NCI-H187 (cell line): ENCODE data around the gene SOX5.

Source experiments
- DNase-seq, 2 experiments: peaks; one replicate each; lab custom pipeline; 2025; lab: John Stamatoyannopoulos, UW

Gene SOX5

DNA sequence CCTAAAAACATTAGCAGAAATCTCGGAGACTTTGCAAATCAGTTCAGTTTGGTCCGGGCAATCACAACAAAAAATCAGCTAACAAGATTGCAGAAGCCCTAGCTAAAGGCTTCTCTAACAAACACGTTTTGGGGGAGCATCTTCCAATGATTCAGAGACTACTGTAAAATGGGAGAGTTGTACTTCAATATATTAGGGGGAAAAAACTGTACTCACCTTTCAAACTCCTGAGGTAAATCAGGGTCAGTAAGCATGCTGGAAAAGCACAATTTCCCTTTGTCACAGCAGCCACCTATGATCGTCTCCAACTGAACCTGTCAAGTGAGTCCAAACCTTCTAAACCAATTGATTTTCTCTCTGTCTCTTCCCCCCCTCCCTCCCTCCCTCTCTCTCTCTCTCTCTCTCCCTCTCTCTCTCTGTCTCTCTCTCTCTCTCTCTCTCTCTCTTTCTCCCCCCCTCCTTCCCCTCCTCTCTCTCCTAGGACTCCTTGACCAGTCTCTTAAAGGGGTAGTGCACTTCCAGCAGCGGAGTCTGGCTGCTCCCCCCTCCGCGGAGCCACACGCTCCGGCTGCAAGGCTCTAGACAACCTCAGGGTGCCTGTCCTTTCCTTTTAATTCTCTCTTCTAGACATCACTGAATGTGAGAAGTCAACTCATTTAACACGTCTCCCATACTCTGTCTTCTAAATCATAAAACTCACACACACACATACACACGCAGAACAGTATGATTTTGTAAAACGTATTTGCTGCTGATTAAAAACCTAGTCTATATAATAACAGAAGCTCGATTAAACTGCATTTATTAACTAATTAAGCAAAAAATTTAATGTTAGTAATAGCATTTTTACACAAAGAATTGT lies at the start of gene SOX5:
Gene SOX5, minus strand, starts transcription at position 323 of the 862 bp plus-strand sequence. Its CDS starts 69 bp downstream, at position 254.
- peak in 1 of 2 experiments; percentile 28 for DNase-seq

DNA sequence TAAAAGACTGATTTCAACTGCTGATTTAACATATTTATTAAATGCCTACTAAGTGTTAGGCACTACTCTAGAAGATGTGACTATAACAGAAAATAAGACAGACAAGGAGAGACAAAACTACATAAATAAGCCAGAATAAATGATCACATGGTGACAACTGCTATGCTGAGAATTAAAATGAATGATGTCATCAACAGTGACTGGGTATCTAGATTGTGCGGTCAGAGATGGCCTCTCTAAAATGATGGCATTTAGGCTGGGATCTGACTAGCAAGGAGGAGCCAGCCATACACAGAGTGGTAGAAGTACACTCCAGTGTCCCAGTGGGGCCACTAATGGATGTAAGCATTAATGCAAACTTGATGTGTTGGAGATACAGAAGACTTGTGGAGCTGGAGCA lies 37.6 kb upstream of the SOX5 start:
- no peak for DNase-seq

DNA sequence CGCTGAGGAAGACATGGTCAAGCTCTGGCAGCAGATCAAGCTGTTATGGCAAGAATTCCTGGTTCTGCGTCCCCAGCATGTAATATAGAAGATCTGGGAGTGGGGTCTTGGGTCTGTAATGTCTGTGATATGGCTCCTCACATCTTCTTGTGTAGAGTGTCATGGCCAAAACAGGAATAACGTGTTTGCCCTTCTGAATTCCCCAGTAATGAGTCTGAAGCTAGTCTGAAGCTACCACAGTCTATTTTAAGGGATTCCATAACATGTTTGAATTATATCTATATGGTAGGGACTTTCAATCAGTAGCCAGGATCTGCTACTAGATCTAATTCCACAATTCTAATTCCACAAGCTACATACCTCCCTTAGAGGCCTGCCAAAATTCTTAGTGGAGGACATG lies 31.4 kb upstream of the SOX5 start:
- DNase-seq = no peak

DNA sequence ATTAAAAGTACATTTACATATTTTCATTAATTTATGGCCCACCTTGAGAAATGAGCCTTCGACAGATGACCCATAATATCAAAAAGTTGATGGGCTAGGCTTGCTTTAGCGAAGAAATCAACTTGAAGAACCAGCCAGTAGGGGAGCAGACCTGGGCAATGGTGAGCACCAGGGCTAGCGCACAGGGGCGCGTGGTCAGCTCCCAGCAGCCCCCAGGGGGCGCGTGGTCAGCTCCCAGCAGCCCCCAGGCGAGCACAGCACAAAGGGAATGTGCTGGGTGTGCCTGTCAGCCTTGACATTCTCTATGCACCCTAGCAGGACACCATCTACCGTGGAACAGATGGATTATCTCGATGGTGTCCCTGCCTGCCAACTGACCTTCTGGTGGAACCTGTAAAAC lies 15.3 kb upstream of the SOX5 start:
- DNase-seq = no peak

DNA sequence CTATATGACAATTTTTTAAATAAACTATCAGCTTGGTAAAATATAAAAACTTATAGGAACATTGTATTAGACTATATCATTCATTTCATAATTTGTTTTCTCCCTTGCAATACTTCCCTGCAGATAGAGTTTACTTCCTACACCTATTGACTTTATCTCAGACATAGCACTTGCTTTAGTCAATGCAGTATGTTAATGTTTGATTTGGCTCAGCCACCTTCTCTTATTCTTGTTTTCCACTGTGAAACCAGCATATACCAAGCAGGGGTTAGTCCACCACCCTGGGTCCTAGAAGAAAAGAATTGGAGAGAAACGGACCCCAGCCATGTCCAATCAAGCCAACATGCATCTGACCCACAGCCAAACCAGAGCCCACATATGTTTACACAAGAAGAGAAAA lies 10.4 kb upstream of the SOX5 start:
- no peak for DNase-seq

DNA sequence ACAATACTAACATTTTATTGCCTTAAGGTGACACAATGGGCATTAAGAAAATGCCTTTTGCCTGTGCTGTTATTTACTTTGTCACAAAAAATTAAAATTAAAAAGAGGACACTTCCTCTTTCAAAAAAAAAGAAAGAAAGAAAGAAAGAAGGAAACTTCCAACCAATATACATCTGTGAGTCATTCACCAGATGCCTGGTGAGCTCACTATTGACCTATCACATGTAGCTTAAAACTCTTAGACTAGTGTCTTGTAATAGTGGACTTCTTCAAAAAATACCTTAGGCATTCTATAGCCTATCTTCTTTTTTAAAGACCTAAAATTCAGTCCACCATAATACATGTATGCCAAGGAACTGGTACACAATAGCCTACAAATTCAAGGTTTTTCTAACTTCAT lies 4.9 kb upstream of the SOX5 start:
- no peak for DNase-seq

DNA sequence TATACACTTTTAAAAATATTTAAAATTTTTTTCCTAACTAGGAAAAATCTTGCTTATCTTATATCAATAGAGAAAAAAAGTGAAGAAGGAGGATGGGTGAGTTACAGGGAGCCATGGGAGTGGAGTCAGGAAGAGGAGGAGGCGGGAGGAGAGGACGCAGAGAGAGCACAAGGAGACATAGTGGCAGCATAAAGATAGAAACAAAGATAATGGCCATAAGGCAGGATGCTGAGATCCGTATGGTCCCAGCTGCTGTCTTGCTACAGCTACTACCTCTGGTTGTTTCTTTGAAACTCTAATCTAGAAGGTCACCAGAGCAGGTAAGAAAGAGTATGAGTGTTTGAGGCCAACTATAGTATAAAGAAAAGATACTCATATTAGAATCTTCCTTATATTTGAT lies 2.6 kb upstream of the SOX5 start:
- DNase-seq = no peak

DNA sequence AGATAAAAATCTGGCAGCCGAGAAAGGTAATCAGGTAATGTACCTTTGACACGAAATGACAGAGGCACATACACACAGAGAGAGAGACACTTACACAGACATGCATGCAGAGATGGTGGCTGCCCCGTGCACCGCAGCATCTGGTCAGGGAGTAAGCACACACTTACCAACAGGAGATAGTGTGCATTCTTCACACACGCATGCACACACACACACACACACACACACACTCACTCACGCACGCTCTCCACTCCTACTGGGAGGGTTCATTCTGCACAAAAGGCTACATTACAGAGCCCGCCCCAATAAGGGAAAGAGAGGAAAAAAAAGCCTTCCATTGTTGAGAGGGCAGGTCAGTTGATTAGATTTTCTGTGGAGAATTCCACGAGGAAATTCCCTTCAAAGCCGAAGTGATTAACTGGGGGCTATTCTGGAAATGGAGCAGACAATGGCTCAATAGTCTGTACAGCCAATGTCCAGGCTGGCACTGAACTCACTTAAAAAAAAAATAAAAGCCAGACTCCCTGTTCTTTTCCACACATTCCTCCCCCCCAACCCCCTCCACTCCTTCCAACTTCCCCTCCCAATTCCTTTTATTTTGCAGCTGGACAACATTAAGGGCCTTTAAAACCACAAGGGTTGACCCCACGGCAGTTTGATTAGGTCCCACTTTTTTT lies 1.4 kb upstream of the SOX5 start:
- DNase-seq = no peak

DNA sequence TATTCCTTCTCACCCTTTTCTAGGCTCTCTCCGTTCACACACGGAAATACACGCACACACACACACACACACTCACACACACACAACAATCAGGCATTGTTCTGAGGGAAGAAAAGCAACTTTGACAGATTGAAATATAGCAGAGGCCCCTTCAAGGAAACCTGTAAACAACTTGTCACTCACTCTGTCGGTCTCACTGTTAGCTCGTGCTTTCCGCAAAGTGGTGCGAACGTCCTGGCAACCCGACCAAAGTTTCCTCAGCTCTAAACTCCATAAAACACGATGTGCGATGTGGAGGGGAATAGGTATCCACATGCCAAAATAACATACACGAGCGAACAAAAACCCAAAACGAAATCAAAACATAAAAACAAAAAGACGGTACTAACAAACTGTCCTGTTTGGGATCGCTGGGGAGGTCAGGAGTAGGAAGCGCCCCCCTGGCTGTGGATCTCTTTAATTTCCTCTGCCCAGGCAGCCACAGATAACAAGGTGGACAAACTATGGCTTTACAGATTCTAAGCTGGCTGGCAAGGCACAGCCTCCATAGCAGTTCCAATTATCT lies 822 bp upstream of the SOX5 start:
- DNase-seq = no peak

DNA sequence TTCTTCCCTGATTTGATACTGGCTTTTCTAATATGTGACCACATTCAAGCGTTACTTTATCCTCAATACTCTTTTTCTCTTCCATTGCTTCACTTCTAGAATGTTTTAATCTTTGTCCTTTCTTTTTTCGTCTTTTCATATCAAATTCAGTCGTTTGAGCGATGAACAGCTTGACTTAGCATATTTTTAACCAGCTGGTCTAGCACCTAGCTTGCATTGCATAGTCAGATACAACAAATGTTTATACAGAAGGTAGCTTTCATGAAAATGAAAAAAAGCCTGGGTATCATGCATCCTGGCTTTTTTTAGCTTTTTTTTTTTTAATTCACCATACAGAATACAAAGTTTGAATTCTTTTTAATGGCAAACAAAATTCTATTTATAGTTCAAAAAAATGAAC lies 1.2 kb downstream of the SOX5 start:
- DNase-seq = no peak

DNA sequence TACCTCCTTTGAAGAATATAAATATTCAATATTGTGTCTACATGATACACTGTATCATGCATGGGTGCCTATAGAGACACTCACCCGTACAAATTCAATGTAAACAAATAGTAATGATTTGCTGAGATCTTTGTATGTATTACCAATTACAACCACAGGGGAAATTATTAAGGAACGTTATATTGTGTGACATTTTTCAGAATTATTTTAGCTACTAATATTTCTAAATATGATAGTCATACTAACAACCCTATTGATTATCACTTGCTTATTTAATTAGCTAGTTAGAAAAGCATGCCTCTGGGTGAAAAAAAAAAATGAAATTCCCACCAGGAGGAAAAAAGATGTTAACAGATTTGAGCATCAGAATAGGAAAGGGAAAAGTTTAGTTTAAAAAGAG lies 2.1 kb downstream of the SOX5 start:
- no peak for DNase-seq

DNA sequence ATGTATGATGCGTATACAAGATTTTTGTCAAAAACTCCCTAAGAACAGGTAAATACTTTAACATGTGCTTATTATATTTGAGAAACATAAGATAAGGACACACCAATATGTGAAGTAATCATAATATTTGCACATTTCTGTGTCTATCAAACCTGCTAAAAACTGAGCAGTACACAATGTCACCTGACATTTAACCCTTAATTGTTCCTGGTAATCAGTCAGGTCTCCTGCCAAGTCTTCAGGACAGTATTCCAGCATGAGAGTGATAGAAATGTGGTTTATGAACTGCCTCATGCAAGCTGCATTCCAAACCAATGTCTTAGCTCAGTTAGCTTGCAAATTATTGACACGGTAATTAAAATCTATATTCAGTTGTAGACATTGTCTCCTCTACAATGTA lies 4.2 kb downstream of the SOX5 start:
- no peak for DNase-seq

DNA sequence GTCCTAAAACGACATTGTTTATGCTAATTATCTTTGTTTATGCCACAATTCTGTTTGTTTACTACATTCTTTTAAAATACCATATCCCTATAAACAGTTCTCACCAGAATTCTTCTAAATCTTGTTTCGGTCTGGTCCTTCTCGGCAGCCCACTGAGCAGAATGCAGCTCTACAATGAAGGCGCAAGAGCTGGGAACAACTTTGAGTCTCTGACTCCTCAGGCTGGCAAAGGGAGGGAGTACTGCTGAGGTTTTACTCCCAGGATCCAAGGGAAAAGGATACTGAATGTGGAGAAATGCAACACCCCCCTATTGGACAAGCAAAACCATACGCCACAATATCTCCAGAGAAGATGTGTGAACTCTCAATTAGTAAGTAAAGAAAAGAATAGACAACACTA lies 5.4 kb downstream of the SOX5 start:
- DNase-seq = no peak

DNA sequence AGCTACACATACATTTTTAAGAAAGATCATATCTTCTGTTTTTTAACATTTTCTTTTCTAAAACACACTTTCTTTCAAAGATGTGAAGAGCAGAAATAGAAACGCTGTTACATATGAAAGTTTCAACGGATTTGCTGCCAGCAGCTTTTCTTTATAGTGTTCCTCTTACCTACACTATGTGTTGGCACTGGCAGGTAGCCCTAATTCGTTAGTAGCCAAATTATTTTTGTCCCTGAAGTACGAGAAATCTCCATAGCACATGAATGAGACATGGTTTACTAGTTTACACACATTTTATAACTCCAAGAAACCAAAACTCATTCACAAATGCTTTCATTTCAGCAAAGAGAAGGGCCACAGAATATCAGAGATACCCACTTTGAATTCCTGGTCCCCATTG lies 6.6 kb downstream of the SOX5 start:
- no peak for DNase-seq

DNA sequence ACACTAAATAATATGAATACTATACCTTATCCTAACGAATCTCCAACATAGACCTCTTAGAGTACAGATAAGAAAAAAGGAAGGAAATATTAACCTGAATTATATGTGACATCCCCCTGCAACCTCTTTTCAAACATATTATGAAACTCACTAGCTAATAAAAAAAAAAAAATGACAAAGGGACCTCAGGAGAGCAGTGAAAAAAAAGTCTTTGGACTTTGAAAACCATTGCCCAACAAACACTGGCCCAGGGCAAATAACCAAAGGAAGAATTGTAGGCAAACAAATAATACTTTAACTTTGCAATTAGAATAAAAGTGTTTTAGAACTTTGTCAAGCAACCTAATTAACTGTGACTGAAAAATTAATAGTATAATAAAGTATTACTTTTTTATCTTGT lies 7.7 kb downstream of the SOX5 start:
- DNase-seq = no peak

DNA sequence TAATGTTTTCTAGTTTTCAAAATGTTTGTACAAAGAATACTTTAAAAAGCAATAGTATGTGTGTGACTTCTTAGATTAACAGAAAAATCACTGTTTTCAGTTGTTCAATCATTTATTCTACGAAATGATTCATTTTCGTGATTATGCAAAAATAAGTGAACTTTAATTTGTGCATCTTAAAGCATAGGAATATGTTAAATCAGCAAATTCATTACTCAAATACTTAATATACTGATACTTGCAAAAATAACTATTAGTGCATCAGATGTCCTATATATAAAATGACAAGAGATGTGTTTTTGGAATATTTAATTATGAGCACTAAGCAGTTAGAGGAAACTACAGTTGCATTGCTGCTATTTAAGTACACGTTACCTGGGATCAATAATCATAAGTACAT lies 11.0 kb downstream of the SOX5 start:
- no peak for DNase-seq

DNA sequence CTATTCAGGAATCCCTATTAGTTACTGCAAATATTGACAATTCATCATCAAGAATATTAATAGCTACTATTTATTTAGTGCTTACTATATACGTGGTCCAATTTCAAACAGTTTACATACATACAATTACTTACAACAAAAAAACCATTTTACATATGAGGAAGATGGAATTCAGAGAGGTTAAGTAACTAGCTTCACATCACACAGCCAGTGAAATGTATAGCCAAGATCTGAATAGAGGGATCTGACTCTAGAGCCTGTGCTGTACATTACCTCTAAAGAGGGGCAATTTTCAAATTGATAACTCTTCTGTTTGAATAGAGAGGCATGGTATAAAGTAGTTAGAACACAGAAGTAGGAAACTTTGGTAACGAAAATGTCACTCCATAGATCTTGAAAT lies 18.3 kb downstream of the SOX5 start:
- no peak for DNase-seq

DNA sequence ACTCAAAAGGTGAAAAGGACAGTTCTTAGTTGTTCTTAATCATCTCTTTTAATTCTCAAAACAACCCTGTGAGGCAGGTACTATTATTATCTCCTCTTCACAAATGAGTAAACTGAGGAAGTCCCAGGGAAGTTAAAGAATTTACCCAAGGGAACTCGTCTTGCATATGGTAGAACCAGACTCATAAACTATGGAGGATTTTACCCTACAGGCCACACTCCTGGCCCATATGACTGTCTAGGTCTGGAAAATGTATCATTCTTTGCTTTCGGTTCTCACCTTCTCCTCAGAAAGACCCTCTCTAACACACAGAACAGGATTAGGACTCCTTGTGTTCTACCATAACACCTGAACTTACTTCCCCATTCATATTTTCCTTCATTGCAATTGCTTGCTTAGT lies 18.9 kb downstream of the SOX5 start:
- no peak for DNase-seq

DNA sequence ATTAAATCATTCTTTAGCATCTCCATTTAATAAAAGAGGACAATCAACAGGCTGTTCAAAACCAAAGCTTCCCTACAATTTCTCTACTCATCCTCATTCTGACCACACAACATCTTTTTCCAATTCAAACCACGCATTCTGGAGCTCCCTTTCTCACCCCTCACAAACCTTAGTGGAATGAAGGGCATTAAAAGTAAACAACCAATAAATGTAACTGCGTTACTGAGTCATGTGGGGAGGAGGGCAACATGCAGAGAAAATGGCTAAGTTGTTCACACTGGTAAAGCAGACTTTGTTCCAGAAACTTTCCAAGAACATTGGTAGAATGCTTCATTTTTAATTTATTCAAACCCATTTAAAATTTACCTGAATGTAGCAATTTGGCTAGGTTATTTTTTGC lies 19.6 kb downstream of the SOX5 start:
- no peak for DNase-seq

DNA sequence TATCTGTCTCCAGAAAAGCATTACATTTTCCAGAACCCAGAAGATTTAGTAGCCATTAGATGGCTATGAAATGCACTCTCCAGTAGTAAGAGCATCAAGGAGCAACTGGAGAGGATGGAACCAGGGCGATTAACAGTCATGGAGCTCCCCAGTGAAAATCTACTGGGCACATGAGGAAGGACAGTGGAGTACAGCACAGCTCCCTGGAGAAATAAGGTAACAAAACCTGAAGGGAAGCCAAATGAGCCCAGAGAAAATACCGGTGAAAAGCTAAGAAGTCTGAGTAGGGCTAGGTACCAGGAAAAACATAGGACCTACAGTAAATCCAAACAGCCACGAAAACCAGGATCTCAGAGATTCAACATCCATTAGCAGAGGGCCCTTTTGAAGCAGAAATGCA lies 21.6 kb downstream of the SOX5 start:
- no peak for DNase-seq

DNA sequence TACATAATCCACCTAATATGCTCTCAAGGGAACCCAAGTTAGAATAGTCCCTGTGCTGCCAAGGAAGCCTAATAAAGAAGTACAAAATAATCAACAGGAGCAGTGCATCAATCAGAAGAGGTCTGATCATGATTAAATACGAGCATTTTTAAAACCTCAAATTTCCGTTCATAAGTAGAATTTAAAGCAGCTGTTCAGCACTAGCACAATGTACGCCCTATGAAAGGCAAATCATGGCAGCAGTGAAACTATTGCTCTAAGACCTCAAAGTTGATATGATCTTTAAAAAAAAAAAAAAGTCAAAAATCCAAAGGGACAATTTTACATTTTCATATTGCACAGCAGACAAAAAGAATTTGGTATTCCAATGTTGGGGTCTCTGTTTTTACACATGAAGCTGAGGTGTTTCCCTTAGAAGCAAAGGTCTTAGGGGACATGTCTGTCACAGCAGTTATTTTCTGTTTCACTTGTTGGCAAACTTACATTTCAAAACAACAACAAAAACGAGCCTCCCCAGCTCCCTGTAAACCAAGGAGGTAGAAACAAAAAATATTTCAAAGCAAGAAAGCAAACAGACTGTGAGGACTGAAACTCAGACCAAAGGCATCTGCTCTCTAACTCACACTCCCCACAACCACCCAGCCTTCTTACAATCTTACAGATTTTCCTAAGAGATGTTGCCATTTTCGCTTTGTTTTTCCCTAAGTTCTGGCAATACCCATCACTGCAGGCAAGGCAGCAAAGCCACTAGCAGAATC lies 28.2 kb downstream of the SOX5 start:
- no peak for DNase-seq

DNA sequence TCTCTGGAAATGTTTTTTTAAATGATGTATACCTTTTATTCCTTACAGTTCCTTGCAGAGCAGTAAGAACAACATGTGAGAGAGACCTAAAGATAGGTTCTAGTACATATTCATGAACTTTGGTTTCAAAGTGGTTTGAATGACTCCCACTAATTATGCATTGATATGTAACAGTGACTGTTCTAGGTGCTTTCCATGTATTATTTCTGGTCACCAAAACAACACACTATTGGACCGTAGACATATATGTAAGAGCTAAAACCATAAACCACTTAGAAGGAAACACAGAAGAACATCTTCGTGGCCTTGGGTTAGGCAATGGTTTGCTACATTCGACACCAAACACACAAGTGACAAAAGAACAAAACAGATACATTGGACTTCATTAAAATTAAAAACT lies 37.9 kb downstream of the SOX5 start:
- DNase-seq = no peak

DNA sequence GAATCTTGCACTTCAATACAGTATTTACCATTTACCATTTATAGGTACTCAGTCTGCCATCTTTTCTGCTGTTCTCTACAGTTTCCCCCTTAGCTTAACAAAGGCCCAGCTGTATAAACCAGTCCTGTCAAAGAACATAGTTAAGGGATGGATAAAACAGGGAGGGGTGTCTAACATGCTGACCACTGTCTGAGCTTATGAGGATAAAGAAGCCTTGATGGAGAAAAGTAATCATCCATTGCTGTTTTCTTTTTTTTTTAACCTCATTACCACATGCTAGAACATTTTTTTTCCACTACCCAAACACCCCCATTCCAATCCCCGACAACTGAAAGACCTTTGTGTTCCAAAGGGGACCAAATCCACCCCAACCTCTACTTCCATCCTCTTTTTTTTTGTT lies 39.9 kb downstream of the SOX5 start:
- DNase-seq = no peak
